DND-41 (cell line): ENCODE data around the gene ASPSCR1.

Experiments used
- CTCF ChIP-seq: IDR thresholded peaks from 2 replicates; pipeline ENCODE4 v1.5.1; 2012; ENCODE audit warnings: borderline replicate concordance, low read length, moderate library complexity, mild to moderate bottlenecking; ENCODE audit not compliant: poor library complexity, severe bottlenecking; ENCODE audit errors: extremely low read depth
- EZH2 ChIP-seq: IDR thresholded peaks from 3 replicates; pipeline ENCODE4 v1.6.1; 2012; ENCODE audit warnings: borderline replicate concordance, low read depth, mild to moderate bottlenecking, moderate library complexity, low read length, inconsistent platforms; ENCODE audit not compliant: severe bottlenecking

- TF ChIP-seq CTCF (no peak), EZH2 (no peak)
Observed at GRCh38 chr17:81967533-81968395, 9.7 kb upstream of the ASPSCR1 start.
